ENCODE results near the gene MTG2.

Gene MTG2, protein sequence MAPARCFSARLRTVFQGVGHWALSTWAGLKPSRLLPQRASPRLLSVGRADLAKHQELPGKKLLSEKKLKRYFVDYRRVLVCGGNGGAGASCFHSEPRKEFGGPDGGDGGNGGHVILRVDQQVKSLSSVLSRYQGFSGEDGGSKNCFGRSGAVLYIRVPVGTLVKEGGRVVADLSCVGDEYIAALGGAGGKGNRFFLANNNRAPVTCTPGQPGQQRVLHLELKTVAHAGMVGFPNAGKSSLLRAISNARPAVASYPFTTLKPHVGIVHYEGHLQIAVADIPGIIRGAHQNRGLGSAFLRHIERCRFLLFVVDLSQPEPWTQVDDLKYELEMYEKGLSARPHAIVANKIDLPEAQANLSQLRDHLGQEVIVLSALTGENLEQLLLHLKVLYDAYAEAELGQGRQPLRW

DNA sequence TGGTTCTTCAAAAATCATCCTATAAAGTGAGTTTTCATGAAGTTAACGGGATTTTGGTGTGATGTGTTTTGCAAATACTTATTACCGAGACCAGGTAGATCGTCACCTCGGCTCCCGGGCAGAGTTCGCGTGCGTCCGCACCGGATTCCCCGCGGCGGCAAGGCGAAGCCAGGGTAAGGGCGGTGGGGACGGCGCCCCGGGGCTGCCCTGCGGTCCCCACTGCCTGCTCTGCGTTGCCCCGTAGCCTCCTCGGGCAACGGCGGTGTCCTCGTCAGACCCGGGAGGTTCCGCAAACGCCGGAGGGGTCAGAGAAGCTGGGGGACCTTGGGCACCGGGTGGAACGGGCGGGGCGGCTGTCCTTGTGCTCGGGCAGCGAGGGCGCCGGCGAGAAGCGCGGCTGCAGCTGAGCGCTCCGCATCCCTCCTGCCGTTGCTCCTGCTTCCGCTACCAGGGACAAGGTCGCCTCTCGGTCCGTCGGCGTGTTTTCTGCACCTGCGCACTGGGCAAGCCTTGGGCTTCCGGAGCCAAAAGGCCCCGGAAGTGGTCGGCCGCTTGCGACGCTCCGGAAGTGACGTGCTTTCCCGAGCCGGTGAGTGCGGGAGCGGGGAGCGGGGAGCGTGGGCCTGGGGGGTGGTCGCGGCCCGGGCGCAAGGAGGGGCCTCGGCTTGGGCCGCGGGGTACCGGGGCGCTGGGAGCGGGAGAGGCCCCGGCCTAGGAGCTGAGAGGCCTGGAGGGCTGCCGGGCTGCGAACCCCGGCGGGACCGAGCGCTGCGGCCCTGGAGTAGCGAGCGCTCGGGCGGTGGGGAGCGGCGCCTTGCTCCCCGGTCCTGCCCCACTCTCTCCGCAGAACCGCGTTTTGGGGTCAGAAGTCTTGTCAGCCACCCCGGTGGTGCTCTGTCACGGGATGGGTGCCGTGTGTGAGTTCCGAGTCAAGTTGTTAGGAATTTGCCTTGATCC, at the start of gene MTG2:
MTG2 (plus strand) TSS at position 560 of the 957 bp plus-strand sequence. CDS start 10,393 bp downstream, outside the sequence.
- no peak for FAIRE-seq

GRCh38 chr20:62133051-62133845, 49.6 kb upstream of the MTG2 start:
- no peak for FAIRE-seq

DNA sequence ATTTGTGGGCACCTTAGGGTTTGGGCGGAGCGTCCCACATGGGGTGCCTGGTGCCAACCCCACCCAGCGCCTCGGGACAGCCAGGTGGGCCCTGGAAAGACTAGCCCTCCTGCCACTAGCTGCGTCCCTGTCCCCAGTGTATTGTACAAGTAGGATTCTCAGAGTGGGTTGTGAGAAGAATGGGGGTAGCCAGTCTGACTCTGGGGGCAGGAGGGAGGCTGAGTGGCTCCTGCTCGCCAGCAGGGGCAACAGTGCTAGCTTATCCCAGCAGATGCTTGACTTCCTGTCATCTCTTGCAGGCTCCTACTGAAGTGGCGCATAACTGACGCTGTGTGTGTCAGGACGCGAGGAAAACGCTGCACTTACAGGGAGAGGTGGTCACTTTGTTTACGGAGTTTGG, 49.0 kb upstream of the MTG2 start:
- no peak for FAIRE-seq

GRCh38 chr20:62134735-62135231, 48.0 kb upstream of the MTG2 start:
- no peak for FAIRE-seq

GRCh38 chr20:62135573-62136266, 47.1 kb upstream of the MTG2 start:
- no peak for FAIRE-seq

DNA sequence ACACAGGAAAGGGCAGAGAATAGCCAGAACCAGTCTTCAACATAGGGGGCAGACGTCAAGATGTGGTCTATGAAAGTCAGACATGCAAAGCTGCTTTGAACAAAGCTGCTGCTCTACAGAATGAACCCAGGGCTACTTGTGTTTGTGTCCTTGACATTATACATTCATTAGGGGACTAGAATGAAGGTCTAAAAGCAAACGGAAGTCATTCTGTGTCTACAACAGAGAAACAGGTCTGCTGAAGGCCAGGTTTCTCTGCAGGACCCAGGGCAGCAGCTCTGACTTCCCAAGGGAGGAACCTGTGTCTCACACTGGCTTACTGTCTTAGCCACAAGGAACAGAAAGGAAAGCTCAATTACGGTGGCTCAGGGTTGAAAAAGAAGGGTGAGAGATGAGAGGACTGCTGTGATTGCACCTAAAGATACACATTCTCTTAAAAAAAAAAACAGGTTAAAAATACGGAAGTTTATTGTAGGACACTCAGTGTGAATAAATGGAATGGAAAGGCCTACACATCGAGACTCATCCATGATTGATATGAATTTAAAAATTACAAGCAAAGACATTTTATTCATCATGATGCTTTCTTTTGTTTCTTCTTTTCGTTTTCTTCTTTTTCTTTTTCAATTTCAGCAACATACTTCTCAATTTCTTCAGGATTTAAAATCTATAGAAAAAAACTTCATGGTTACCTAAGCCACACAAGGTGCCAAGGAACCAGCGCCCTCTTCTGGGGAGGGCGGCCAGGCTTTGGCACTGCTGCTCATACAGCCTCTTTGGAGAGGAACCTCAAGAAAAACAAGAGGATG, 46.3 kb upstream of the MTG2 start:
- no peak for FAIRE-seq

GRCh38 chr20:62137092-62137384, 45.8 kb upstream of the MTG2 start:
- no peak for FAIRE-seq

GRCh38 chr20:62137478-62138203, 45.2 kb upstream of the MTG2 start:
- no peak for FAIRE-seq

DNA sequence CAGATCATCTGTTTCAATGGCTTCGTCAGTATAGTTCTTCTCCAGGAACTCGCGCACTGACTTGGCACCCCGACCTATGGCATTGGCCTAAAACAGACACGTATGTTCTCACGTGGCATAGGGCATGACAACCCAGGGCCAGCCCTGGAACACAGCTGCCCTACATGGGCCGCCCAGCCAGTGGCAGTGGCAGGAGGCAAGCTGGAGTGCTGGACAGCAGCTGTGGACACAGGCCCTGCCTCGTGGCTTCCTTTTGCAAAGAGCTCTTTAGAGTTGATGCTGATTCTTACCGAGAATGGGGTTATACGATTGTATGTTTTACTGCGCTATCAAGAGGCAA, 44.7 kb upstream of the MTG2 start:
- no peak for FAIRE-seq

DNA sequence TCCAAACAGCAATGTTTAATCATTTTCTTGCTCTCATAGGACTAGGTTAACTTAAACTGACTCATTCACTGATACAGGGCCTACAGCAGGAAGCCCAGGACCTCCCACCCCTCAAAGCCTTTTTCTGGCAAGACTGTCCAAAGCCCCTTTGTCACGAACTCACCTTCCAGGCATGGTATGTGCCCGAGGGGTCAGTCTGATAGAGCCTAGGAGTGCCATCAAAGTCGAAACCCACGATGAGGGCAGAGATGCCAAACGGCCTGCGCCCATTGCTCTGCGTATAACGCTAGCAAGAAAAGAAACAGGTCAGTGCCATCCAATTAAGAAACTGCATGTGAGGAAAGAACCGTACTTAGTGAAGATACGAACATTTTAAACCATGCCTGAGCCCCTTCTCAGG, 43.9 kb upstream of the MTG2 start:
- no peak for FAIRE-seq

DNA sequence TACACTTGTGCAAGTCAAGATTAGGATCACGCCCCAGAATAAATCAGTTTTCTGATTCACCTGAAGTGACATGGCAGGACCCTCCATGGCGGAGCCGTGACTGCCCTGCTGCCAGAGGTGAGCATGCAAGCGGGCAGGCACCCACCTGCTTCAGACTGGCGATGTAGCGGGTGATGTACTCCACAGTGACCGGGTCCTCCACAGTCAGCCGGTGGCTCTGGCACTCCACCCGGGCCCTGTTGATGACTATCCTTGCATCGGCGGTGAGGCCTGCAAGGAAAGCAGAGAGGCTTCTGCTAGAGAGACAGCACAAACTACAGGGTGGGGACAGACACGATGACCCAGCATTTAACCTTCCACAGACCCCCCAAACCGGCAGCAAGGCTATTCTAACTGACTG, 43.2 kb upstream of the MTG2 start:
- no peak for FAIRE-seq

DNA sequence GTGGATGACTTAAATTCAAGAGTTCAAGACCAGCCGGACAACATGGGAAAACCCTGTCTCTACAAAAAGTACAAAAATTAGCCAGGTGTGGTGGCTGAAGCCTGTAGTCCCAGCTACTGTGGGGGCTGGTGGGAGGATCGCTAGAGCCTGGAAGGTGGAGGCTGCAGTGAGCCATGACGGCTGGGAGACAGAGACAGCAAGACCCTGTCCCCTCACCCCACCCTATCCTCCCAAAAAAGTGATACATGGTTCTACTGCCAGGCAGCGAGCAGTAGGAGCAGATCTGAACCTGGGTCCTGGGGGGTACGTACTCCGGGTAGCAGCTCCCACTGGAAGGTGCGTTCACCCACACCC, 41.8 kb upstream of the MTG2 start:
- FAIRE-seq, result no peak

- no peak for FAIRE-seq
Measured at GRCh38 chr20:62141397-62142251, 41.2 kb upstream of the MTG2 start.

DNA sequence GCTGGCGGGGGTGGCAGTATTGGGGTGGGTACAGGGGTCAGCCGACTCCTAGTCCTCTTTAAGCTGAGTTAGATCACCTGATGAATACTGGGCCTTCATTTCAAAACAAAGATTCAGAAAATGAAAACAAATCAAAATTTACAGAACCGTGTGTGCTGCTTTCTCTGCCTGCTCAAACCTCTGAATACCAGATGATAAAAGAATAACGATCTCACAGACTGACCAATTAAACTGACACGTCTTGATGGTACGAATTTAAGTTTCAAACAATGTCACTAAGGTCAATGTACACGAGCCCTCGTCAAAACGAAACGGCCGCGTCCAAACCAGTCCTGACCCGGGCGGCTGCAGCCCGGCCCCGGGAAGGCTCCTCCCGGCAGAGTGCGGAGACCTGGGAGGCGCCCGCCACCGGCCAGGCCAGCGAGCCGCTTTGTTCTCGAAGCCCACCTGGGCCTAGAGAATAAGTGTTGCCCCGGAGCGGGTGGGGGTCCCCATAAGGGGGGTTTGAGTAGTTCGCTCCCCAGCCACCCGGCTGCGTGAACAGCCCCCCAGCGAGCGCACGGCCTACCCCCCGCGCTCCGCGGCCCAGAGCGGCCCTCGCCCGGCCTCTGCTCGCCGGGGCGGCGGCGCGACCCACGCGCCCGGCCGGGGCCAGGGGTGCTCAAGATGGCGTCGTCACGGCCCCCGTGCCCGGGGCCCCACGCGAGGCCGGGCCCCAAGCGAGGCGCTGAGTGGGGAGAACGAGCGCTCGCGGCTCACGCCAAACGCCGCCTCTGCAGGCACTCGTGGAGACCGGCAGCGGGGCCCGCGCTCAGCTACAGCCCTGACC, 40.4 kb upstream of the MTG2 start:
- FAIRE-seq, result no peak

GRCh38 chr20:62143081-62143956, 39.5 kb upstream of the MTG2 start, which contains the start of the genes PSMA7 and SS18L1:
PSMA7 (minus strand) TSS chr20:62143394; CDS start chr20:62143303, 91 bp downstream.
SS18L1 (plus strand) TSS chr20:62143769; CDS start chr20:62143821, 52 bp downstream.
- no peak for FAIRE-seq

GRCh38 chr20:62143957-62144825, 38.6 kb upstream of the MTG2 start:
- FAIRE-seq, result no peak

DNA sequence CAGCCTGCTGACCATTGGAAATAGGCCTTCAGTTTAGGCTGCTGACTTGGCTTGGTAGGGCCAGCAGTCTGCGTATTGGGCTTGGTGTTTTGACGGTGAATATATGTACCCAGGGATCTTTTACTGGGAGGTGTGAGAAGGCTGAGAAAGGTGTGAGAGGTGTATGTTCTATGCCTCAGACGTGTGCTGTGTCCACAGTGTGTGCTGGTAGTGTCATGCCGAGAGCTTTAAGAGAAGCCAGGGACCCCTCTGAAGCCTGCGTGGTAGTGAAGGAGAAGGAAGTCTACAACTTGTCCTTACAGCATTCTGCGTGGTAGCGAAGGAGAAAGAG, 37.2 kb upstream of the MTG2 start:
- FAIRE-seq, result no peak

Data from islet of Langerhans (tissue), 1 donor.